PC-3 (cell line): Measurements from ENCODE around the gene GOLGA6C.
"Not testable (repeated sequence)": the region's sequence is repeated elsewhere in the genome, so short reads cannot be mapped to it uniquely, and the experiment has no call there.

ENCODE experiments used
- CTCF ChIP-seq: fragments of 300-600 bp; sonication (generic); conservative IDR thresholded peaks from 2 replicates; pipeline ENCODE4 v1.5.1; 2017; ENCODE audit warnings: antibody characterized with exemption, low read depth, mild to moderate bottlenecking, low read length
- EZH2 ChIP-seq: fragments of 300-600 bp; sonication (generic); IDR thresholded peaks from one replicate; pipeline ENCODE4 v1.6.1; 2017; ENCODE audit warnings: antibody characterized with exemption, mild to moderate bottlenecking, low read length; ENCODE audit not compliant: unreplicated experiment

GRCh38 chr15:75298541-75299310 is 40.6 kb downstream of the GOLGA6C start:
- not testable (repeated sequence) for TF ChIP-seq CTCF, EZH2
